Measurements from ENCODE around the gene WDR81.

Gene WDR81

DNA sequence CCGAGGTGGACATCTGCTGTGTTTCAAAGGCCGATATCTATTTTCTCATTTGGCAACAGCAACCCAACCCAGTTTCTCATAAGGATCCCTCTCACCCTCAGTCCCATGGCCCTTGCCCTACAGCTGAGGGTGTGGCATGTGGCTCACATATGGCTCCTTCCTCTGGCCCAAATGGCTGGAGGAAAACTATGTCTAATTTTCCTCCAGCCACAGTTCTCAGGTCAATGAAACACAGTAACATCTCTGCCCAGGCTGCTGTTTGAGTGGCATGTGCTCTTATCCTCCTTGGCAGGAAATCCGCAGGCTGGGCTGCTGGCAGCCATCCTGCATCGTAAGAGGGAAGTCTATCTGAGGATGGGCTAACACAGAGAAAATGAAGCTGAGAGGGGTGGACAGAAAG lies 61.4 kb downstream of the WDR81 start:
- DNase-seq = no peak

DNA sequence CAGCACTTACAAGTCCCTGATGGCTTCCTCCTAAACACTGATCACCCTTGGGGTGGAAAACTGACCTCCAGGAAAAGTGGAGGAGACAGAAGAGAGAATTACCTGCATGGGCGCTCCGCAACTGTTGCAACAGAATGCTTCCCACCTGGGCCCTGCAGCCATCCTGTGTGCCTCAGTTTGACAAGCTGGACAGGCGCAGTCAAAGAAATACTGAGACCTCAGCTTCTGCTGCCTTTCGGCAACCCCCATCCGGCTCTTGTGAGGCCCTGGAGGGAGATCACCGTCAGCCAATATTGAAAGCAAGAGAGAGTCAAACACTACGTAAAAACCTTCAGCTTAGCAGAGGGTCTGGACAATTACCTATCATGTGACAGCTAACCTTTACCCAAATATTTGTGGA lies 62.2 kb downstream of the WDR81 start:
- DNase-seq = no peak

DNA sequence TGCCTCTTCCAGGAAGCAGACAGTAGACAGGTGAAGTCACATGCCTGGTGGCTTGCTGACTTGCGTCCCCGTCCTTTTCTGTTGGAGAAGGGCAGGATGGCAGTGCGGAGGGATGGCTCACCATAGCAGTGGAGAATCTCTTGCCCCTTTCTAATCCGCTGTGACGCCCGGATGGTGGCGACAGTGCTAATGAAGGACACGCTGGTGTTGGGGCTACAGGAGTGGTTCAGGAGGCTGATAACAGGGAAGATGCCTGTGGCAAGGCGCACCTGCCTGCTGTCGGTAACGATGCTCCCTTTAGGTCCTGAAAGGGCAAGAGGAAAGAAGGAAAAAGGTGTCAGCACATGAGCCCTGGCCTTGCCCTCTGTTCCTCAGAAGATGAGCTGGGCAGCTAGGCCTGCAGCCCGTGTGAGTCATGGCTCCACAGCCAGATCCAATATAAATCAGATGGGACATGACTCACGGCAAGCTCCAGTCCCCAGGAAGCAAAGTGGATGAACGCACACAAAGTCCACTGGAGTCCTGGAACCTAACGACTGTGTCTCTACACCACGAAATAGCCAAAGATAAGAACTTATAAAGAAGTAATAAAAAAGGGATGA lies 62.9 kb downstream of the WDR81 start:
- no peak for DNase-seq

Data from NCI-H1694 (cell line).